Fibroblast of pulmonary artery (primary cell): ENCODE results near the gene MAP1A.

Experiments
- DNase-seq: peaks from one replicate; pipeline ENCODE4 v3.0.0-alpha.2; 2010; ENCODE audit warnings: low read depth
- H3K4me3 ChIP-seq: replicated peaks from 2 replicates; pipeline ENCODE4 v1.5.1; 2011; ENCODE audit warnings: low read depth, mild to moderate bottlenecking, control low read depth, low read length, moderate library complexity
- CTCF ChIP-seq: IDR thresholded peaks from 2 replicates; pipeline ENCODE4 v1.5.1; 2011; ENCODE audit warnings: mild to moderate bottlenecking, control low read depth, low read length, inconsistent platforms; ENCODE audit errors: missing control alignments

MAP1A gene

GRCh38 chr15:43510200-43511011 is 7.0 kb upstream of the MAP1A start:
- TF ChIP-seq CTCF, result peak; percentile 46
- peak overlapping the region; percentile 71 for H3K4me3 ChIP-seq
- peak; percentile 99 for DNase-seq

GRCh38 chr15:43511012-43511885 is 6.2 kb upstream of the MAP1A start:
- TF ChIP-seq CTCF, result peak; percentile 35
- DNase-seq, result peak; percentile 22
- peak overlapping the region; percentile 71 for H3K4me3 ChIP-seq

DNA sequence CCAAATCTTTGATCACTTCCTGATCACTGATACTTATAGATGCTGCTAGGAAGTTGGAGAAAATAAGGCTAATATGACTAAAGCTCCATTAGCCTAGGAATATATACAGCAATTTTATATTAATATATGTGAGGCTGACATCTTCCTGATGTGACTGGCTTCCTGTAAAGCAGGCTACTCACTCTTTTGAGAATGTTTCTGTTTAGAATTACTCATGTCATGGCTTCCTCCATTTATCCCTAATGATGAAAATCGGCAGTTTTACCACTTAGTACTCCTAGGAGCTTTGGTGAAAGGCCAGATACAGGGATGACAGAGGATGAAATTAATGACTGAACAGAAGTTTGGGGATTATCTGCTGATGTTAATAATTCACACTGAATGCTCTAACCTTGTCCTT is 3.9 kb upstream of the MAP1A start:
- TF ChIP-seq CTCF, result no peak
- no peak for DNase-seq
- H3K4me3 ChIP-seq, result no peak overlapping the region

- peak; percentile 26 for DNase-seq
- TF ChIP-seq CTCF, result peak; percentile 74
- H3K4me3 ChIP-seq, result no peak overlapping the region
These were observed 3.0 kb upstream of the MAP1A start for GRCh38 chr15:43514241-43515057.

GRCh38 chr15:43515741-43516140 is 1.7 kb upstream of the MAP1A start:
- no peak for DNase-seq
- H3K4me3 ChIP-seq, result no peak overlapping the region
- no peak for TF ChIP-seq CTCF

GRCh38 chr15:43516185-43516584 is 1.2 kb upstream of the MAP1A start:
- no peak overlapping the region for H3K4me3 ChIP-seq
- no peak for DNase-seq

More at GRCh38 chr15:43516185-43516584, 1.2 kb upstream of the MAP1A start:
- no peak for TF ChIP-seq CTCF
